ENCODE measurements around the gene LUZP1. TPM values are rescaled to one million over a fixed set of nuclear protein-coding genes. Genes with fewer than 3 reads are reported as not detected.
"Not testable (repeated sequence)": the region's sequence is repeated elsewhere in the genome, so short reads cannot be mapped to it uniquely, and the experiment has no call there.

The LUZP1 gene
- total RNA-seq, 4 donors from 2014 or later = 9.1 to 41.4 (median 27.3) TPM

GRCh38 chr1:23208527-23208926 is 39.9 kb upstream of the LUZP1 start:
- intact Hi-C loops (cut with DNase I; ENCODE audit: low total_unique reads) = no loop called here

GRCh38 chr1:23207733-23208132 is 39.1 kb upstream of the LUZP1 start:
- H3K27me3 ChIP-seq; intact Hi-C loops (cut with DNase I; ENCODE audit: low total_unique reads); H3K4me3 ChIP-seq; H3K27ac ChIP-seq; H3K36me3 ChIP-seq; H3K4me1 ChIP-seq; DNase-seq; H3K9me3 ChIP-seq: not testable (repeated sequence)

More at GRCh38 chr1:23208527-23208926, 39.9 kb upstream of the LUZP1 start:
- TF ChIP-seq CTCF (IDR thresholded peaks at IDR 0.05) (no peak), POLR2A (IDR thresholded peaks at IDR 0.05) (no peak)
- H3K27ac ChIP-seq = no peak overlapping the region
- DNase-seq = no peak
- H3K36me3 ChIP-seq = no peaks in the 10 kb centered on the region
- no peaks in the 10 kb centered on the region for H3K4me1 ChIP-seq
- H3K4me3 ChIP-seq = no peak overlapping the region
- no peaks in the 10 kb centered on the region for H3K27me3 ChIP-seq
- H3K9me3 ChIP-seq = no peaks in the 10 kb centered on the region

GRCh38 chr1:23202263-23202749 is 33.6 kb upstream of the LUZP1 start:
- H3K27ac ChIP-seq = no peak overlapping the region
- H3K36me3 ChIP-seq = no peaks in the 10 kb centered on the region
- H3K27me3 ChIP-seq = no peaks in the 10 kb centered on the region
- H3K4me3 ChIP-seq = no peak overlapping the region
- H3K4me1 ChIP-seq = no peaks in the 10 kb centered on the region
- no peaks in the 10 kb centered on the region for H3K9me3 ChIP-seq
- no peak for DNase-seq
- TF ChIP-seq CTCF (IDR thresholded peaks at IDR 0.05) = no peak
- no peak for TF ChIP-seq POLR2A (IDR thresholded peaks at IDR 0.05)
- intact Hi-C loops (cut with DNase I; ENCODE audit: low total_unique reads) = no loop called here

- no peaks in the 10 kb centered on the region for H3K4me1 ChIP-seq
- TF ChIP-seq CTCF (IDR thresholded peaks at IDR 0.05) = no peak
- no peak for TF ChIP-seq POLR2A (IDR thresholded peaks at IDR 0.05)
- intact Hi-C loops (cut with DNase I; ENCODE audit: low total_unique reads) = no loop called here
- H3K9me3 ChIP-seq = no peaks in the 10 kb centered on the region
- no peak overlapping the region for H3K4me3 ChIP-seq
- no peaks in the 10 kb centered on the region for H3K36me3 ChIP-seq
- DNase-seq = no peak
- H3K27ac ChIP-seq = no peak overlapping the region
- no peaks in the 10 kb centered on the region for H3K27me3 ChIP-seq
Measured at GRCh38 chr1:23200883-23201282, 32.2 kb upstream of the LUZP1 start.

GRCh38 chr1:23198373-23198772 is 29.7 kb upstream of the LUZP1 start:
- no peak overlapping the region for H3K27ac ChIP-seq
- H3K9me3 ChIP-seq = no peaks in the 10 kb centered on the region
- H3K27me3 ChIP-seq = no peaks in the 10 kb centered on the region
- DNase-seq = no peak
- no peaks in the 10 kb centered on the region for H3K36me3 ChIP-seq
- intact Hi-C loops (cut with DNase I; ENCODE audit: low total_unique reads) = no loop called here
- H3K4me3 ChIP-seq = no peak overlapping the region
- TF ChIP-seq POLR2A (IDR thresholded peaks at IDR 0.05) (no peak), CTCF (IDR thresholded peaks at IDR 0.05) (no peak)
- H3K4me1 ChIP-seq = no peaks in the 10 kb centered on the region
